ENCODE results near the gene C5orf22. TPM values are rescaled to one million over a fixed set of nuclear protein-coding genes. Genes with fewer than 3 reads are reported as not detected.
A peak's percentile ranks its signal among the peaks of the same experiment; 100 is the strongest.

C5orf22 gene
- total RNA-seq, 2 experiments from 2014 or later: 20.5 to 33.5 TPM

DNA sequence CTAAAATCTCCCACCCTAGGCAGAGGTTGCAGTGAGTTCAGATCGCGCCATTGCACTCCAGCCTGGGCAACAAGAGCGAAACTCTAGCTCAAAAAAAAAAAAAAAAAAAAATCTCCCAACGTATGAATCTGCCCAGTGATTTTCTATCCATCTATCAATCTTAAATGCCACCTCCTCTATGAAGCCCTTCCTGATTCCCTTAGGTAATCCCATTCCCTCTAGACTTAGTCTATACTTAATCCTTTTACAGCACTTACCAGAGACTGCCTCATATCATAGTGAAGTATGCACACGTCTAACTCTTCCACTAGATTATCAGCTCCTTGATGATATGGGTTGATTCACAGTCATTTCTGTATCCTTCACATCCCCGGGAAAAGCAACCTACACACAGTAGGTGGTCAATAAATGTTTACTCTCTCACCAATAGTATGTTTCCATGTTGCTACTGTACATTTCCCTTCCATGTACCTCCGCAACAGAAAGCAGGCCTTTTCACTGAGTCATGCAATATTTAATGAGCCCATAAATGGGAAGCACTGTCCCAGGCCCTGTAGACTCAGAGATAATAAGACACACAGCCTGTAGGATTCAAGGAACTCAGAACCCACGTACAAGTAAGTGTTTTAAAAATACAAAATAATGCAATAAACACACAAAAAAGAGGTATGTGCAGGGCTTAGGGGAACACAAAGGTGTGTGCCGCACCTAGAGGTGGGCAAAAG lies 1.4 kb upstream of the C5orf22 start:
- H3K36me3 ChIP-seq (ENCODE audit: insufficient read depth, low read length): peaks cover 61% of the 10 kb centered on the region
- H3K27ac ChIP-seq (ENCODE audit: low read depth, low read length, poor library complexity, severe bottlenecking): peak overlapping the region; percentile 74
- TF ChIP-seq, protein P1, sequence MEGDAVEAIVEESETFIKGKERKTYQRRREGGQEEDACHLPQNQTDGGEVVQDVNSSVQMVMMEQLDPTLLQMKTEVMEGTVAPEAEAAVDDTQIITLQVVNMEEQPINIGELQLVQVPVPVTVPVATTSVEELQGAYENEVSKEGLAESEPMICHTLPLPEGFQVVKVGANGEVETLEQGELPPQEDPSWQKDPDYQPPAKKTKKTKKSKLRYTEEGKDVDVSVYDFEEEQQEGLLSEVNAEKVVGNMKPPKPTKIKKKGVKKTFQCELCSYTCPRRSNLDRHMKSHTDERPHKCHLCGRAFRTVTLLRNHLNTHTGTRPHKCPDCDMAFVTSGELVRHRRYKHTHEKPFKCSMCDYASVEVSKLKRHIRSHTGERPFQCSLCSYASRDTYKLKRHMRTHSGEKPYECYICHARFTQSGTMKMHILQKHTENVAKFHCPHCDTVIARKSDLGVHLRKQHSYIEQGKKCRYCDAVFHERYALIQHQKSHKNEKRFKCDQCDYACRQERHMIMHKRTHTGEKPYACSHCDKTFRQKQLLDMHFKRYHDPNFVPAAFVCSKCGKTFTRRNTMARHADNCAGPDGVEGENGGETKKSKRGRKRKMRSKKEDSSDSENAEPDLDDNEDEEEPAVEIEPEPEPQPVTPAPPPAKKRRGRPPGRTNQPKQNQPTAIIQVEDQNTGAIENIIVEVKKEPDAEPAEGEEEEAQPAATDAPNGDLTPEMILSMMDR (conservative IDR thresholded peaks at IDR 0.05; ENCODE audit: low read length): no peak
- no peak for TF ChIP-seq EZH2phosphoT487 (IDR thresholded peaks at IDR 0.05; ENCODE audit: borderline replicate concordance, low read depth, low read length)
- CTCF ChIA-PET (ENCODE audit: unreplicated experiment): no interaction called here
- no TSS peak for BruUV-seq (replicated peaks)
- H3K9me3 ChIP-seq (ENCODE audit: low read length): no peaks in the 10 kb centered on the region
- peaks cover 59% of the 10 kb centered on the region for H3K79me2 ChIP-seq (ENCODE audit: insufficient read depth, low read depth, low read length)
- H3K4me1 ChIP-seq (ENCODE audit: insufficient read depth, low read length, poor library complexity, severe bottlenecking): peaks cover 34% of the 10 kb centered on the region
- H2AFZ ChIP-seq (ENCODE audit: low read length): no peak overlapping the region
- peaks cover 3% of the 10 kb centered on the region; the same call in 1 of the 2 replicates for H4K20me1 ChIP-seq (ENCODE audit: insufficient read depth, low read length)
- peak; percentile 8 for DNase-seq (ENCODE audit: low spot score)
- peak overlapping the region; percentile 95 for H3K4me2 ChIP-seq (ENCODE audit: low read length)
- intact Hi-C loops (cut with micrococcal nuclease; ENCODE audit: unreplicated experiment): loop anchor here (10.0 kb wide), 1 partner anchor 1914 kb away; the partner anchor contains the start of gene TARS1
- POLR2A ChIA-PET: interaction anchor here (0.6 to 1.9 kb wide), 12 partner anchors 9 to 956 kb away, joined by 3 to 13 read pairs (median 4); no protein-coding TSS in a partner anchor
- peak overlapping the region; percentile 78 for H3K4me3 ChIP-seq (ENCODE audit: low read depth, low read length, poor library complexity, severe bottlenecking)
- H3K9me2 ChIP-seq (ENCODE audit: insufficient read depth, low read length): no peaks in the 10 kb centered on the region

- no peak for TF ChIP-seq EZH2phosphoT487 (IDR thresholded peaks at IDR 0.05; ENCODE audit: borderline replicate concordance, low read depth, low read length)
- TF ChIP-seq, protein P1 (conservative IDR thresholded peaks at IDR 0.05; ENCODE audit: low read length): no peak
- Histone ChIP-seq H3K36me3 (ENCODE audit: insufficient read depth, low read length) (peaks cover 57% of the 10 kb centered on the region), H4K20me1 (ENCODE audit: insufficient read depth, low read length) (peaks cover 3% of the 10 kb centered on the region; the same call in 1 of the 2 replicates), H3K4me1 (ENCODE audit: insufficient read depth, low read length, poor library complexity, severe bottlenecking) (peaks cover 34% of the 10 kb centered on the region), H3K79me2 (ENCODE audit: insufficient read depth, low read depth, low read length) (peaks cover 61% of the 10 kb centered on the region), H3K27ac (ENCODE audit: low read depth, low read length, poor library complexity, severe bottlenecking) (peak overlapping the region; percentile 74), H3K4me2 (ENCODE audit: low read length) (peak overlapping the region; percentile 95), H3K9me3 (ENCODE audit: low read length) (no peaks in the 10 kb centered on the region), H3K9me2 (ENCODE audit: insufficient read depth, low read length) (no peaks in the 10 kb centered on the region), H3K4me3 (ENCODE audit: low read depth, low read length, poor library complexity, severe bottlenecking) (peak overlapping the region; percentile 78), H2AFZ (ENCODE audit: low read length) (peak overlapping the region; percentile 64; the same call in 1 of the 2 replicates)
- intact Hi-C loops (cut with micrococcal nuclease; ENCODE audit: unreplicated experiment): loop anchor here (10.0 kb wide), 1 partner anchor 1913 kb away; the partner anchor contains the start of gene TARS1
- no TSS peak for BruUV-seq (replicated peaks)
- ChIA-PET POLR2A (interaction anchor here (0.7 to 1.9 kb wide), 7 partner anchors 9 to 473 kb away, joined by 3 to 13 read pairs (median 3); no protein-coding TSS in a partner anchor), CTCF (ENCODE audit: unreplicated experiment) (interaction anchor here (1.1 kb wide), 1 partner anchor 561 kb away, joined by 3 read pairs; no protein-coding TSS in a partner anchor)
- DNase-seq (ENCODE audit: low spot score): peak; percentile 37
Observed at GRCh38 chr5:31531543-31531887, 586 bp upstream of the C5orf22 start.

Data from OCI-LY7 (cell line).